RCC 7860 (cell line): ENCODE measurements around the gene LEMD3.

Experiments used
- DNase-seq: peaks from one replicate; pipeline ENCODE4 v3.0.0-alpha.2; 2015; ENCODE audit warnings: low spot score
- FAIRE-seq: peaks from 2 replicates; lab custom pipeline; 2012; peaks lifted over from hg19 to GRCh38; lab: Jason Lieb, UNC

The LEMD3 gene

GRCh38 chr12:65169320-65170208 lies at the start of gene LEMD3:
LEMD3 (plus strand) TSS chr12:65169583; CDS start chr12:65169597, 14 bp downstream.
- FAIRE-seq, result no peak
- peak; percentile 73 for DNase-seq

GRCh38 chr12:65121049-65121955 lies 48.1 kb upstream of the LEMD3 start, which contains the start of gene WIF1:
WIF1 (minus strand) TSS chr12:65121305; CDS start chr12:65121191, 114 bp downstream.
- FAIRE-seq (no peak), DNase-seq (no peak)

GRCh38 chr12:65121956-65122469 lies 47.4 kb upstream of the LEMD3 start:
- no peak for DNase-seq
- FAIRE-seq, result no peak

- no peak for DNase-seq
- FAIRE-seq, result no peak
Measured at GRCh38 chr12:65122703-65123102, 46.7 kb upstream of the LEMD3 start.

- peak; percentile 13 for DNase-seq
- no peak for FAIRE-seq
Measured at GRCh38 chr12:65123435-65124063, 45.8 kb upstream of the LEMD3 start.

GRCh38 chr12:65125247-65125646 lies 44.1 kb upstream of the LEMD3 start:
- no peak for FAIRE-seq

GRCh38 chr12:65125975-65126374 lies 43.4 kb upstream of the LEMD3 start:
- DNase-seq (no peak), FAIRE-seq (no peak)

More at GRCh38 chr12:65125247-65125646, 44.1 kb upstream of the LEMD3 start:
- DNase-seq, result no peak

GRCh38 chr12:65126482-65126881 lies 42.9 kb upstream of the LEMD3 start:
- FAIRE-seq (no peak), DNase-seq (no peak)

- no peak for FAIRE-seq
Measured at GRCh38 chr12:65133879-65134278, 35.5 kb upstream of the LEMD3 start.

GRCh38 chr12:65139389-65139788 lies 30.0 kb upstream of the LEMD3 start:
- FAIRE-seq (no peak), DNase-seq (no peak)

More at GRCh38 chr12:65133879-65134278, 35.5 kb upstream of the LEMD3 start:
- DNase-seq, result no peak

- FAIRE-seq (no peak), DNase-seq (no peak)
Measured at GRCh38 chr12:65140738-65141137, 28.6 kb upstream of the LEMD3 start.

- FAIRE-seq (no peak), DNase-seq (no peak)
Measured at GRCh38 chr12:65147312-65147905, 22.0 kb upstream of the LEMD3 start.

- peak; percentile 35 for DNase-seq
- no peak for FAIRE-seq
Measured at GRCh38 chr12:65152012-65152411, 17.4 kb upstream of the LEMD3 start.

- DNase-seq (no peak), FAIRE-seq (no peak)
Measured at GRCh38 chr12:65152596-65152995, 16.8 kb upstream of the LEMD3 start.

GRCh38 chr12:65155784-65156183 lies 13.6 kb upstream of the LEMD3 start:
- no peak for DNase-seq
- no peak for FAIRE-seq

GRCh38 chr12:65156366-65156841 lies 13.0 kb upstream of the LEMD3 start:
- FAIRE-seq (no peak), DNase-seq (no peak)

- FAIRE-seq (no peak), DNase-seq (no peak)
Measured at GRCh38 chr12:65157091-65157490, 12.3 kb upstream of the LEMD3 start.

GRCh38 chr12:65162609-65163008 lies 6.8 kb upstream of the LEMD3 start:
- FAIRE-seq (no peak), DNase-seq (no peak)

GRCh38 chr12:65164244-65164643 lies 5.1 kb upstream of the LEMD3 start:
- FAIRE-seq, result no peak

GRCh38 chr12:65164774-65165173 lies 4.6 kb upstream of the LEMD3 start:
- DNase-seq (no peak), FAIRE-seq (no peak)

More at GRCh38 chr12:65164244-65164643, 5.1 kb upstream of the LEMD3 start:
- DNase-seq, result no peak
